Left kidney (tissue), 2 donors: ENCODE results near the gene COL4A1. TPM values are rescaled to one million over a fixed set of nuclear protein-coding genes. Genes with fewer than 3 reads are reported as not detected.

Source experiments
- DNase-seq: peaks from one replicate; pipeline ENCODE4 v3.0.0-alpha.2; 2013
- polyA plus RNA-seq: library from polyadenylated mRNA; unstranded; fragments of 120-200 nt; gene quantifications from one replicate; pipeline ENCODE4 v1.2.1, GENCODE V29; 2013; ENCODE audit not compliant: insufficient read length

COL4A1 gene
- polyA plus RNA-seq, 1 donor = 531 TPM

GRCh38 chr13:110261166-110262081 lies 45.5 kb downstream of the COL4A1 start:
- DNase-seq = no peak

GRCh38 chr13:110259651-110260050 lies 47.3 kb downstream of the COL4A1 start:
- no peak for DNase-seq

GRCh38 chr13:110258876-110259631 lies 47.9 kb downstream of the COL4A1 start:
- no peak for DNase-seq

GRCh38 chr13:110257408-110257807 lies 49.5 kb downstream of the COL4A1 start:
- DNase-seq = no peak

- DNase-seq = no peak
Observed at GRCh38 chr13:110256126-110256905, 50.6 kb downstream of the COL4A1 start.

- DNase-seq = no peak
Observed at GRCh38 chr13:110254751-110255553, 52.0 kb downstream of the COL4A1 start.

- DNase-seq = no peak
Observed at GRCh38 chr13:110254151-110254679, 52.7 kb downstream of the COL4A1 start.

- DNase-seq = no peak
Observed at GRCh38 chr13:110251193-110251819, 55.7 kb downstream of the COL4A1 start.

- no peak for DNase-seq
Observed at GRCh38 chr13:110250258-110250891, 56.6 kb downstream of the COL4A1 start.

- no peak for DNase-seq
Observed at GRCh38 chr13:110249326-110249725, 57.6 kb downstream of the COL4A1 start.

GRCh38 chr13:110248449-110249143 lies 58.4 kb downstream of the COL4A1 start:
- no peak for DNase-seq

GRCh38 chr13:110246530-110246929 lies 60.4 kb downstream of the COL4A1 start:
- no peak for DNase-seq

- no peak for DNase-seq
Observed at GRCh38 chr13:110245416-110245899, 61.5 kb downstream of the COL4A1 start.

- DNase-seq = no peak
Observed at GRCh38 chr13:110244976-110245375, 62.0 kb downstream of the COL4A1 start.

- no peak for DNase-seq
Observed at GRCh38 chr13:110244071-110244830, 62.7 kb downstream of the COL4A1 start.

GRCh38 chr13:110242615-110243014 lies 64.3 kb downstream of the COL4A1 start:
- DNase-seq = no peak

GRCh38 chr13:110240943-110241342 lies 66.0 kb downstream of the COL4A1 start:
- no peak for DNase-seq

GRCh38 chr13:110240352-110240751 lies 66.6 kb downstream of the COL4A1 start:
- DNase-seq = no peak
